GM08714 (cell line): ENCODE measurements around the gene DUSP9.
"Not testable (repeated sequence)": the region's sequence is repeated elsewhere in the genome, so short reads cannot be mapped to it uniquely, and the experiment has no call there.

Experiments
- H3K4me3 ChIP-seq: fragments of 200-500 bp; sonication (Bioruptor generic); 2 replicates; pipeline ENCODE4 v1.5.1; 2014; ENCODE audit warnings: mild to moderate bottlenecking, low read length, inconsistent platforms
- ZNF274 ChIP-seq: IDR thresholded peaks from 2 replicates; pipeline ENCODE4 v1.6.1; 2012; ENCODE audit warnings: mild to moderate bottlenecking, low read depth, low read length

DUSP9 gene

DNA sequence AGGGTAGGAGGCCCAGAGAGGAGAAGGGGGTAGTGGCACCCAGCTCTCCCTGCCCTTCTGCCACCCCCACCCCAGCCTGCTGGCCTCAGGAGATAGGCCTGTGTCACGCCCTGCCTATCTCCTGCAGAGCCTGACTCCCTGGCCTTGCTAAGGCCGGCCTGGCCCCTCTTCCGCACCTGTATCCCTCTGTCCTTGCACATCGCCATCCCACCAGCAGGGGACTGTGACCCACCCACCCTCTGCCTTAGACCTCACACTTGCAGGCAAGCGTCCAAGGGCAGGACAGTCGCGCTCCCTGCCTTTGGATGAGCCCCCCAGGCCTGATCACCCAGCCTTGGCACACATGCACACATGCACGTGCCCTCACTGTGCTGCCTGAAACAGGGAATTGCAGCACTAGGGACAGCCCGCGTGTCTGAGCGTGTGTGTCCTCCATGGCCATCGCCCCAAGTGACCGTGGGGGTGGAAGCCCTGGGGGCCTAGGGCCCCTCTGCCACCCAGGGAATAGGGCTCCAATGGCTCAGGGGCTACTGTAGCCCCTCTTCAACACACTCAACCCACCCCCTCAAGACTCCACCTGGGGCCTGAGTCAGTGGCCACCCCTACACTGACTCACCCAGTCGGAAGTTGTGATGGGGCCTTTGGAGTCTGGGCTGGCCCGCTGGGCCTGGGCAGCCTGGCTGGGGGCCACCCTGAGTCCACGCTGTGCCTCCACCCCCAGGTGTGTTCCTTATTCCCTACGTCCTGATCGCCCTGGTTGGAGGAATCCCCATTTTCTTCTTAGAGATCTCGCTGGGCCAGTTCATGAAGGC, 42.9 kb downstream of the DUSP9 start:
- TF ChIP-seq ZNF274: no peak
- H3K4me3 ChIP-seq: no peak overlapping the region

DNA sequence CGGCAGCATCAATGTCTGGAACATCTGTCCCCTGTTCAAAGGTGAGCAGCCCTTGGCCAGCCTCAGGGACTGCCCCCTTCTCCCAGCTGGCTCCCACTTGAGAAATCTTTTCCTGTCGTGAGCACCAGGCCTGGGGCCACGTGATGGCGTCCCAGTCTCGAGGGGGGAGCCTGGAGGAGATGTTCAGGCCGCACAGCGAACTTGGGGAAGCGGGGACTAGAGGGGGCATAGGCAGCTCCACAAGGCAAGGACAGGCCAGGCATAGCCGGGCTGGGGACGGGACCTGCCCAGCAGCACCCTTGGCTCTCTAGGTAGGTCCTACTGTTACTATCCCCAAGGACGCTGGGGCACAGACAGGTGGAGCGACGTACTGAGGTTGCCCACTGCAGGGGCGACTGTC, 43.5 kb downstream of the DUSP9 start:
- H3K4me3 ChIP-seq: no peak overlapping the region
- no peak for TF ChIP-seq ZNF274

DNA sequence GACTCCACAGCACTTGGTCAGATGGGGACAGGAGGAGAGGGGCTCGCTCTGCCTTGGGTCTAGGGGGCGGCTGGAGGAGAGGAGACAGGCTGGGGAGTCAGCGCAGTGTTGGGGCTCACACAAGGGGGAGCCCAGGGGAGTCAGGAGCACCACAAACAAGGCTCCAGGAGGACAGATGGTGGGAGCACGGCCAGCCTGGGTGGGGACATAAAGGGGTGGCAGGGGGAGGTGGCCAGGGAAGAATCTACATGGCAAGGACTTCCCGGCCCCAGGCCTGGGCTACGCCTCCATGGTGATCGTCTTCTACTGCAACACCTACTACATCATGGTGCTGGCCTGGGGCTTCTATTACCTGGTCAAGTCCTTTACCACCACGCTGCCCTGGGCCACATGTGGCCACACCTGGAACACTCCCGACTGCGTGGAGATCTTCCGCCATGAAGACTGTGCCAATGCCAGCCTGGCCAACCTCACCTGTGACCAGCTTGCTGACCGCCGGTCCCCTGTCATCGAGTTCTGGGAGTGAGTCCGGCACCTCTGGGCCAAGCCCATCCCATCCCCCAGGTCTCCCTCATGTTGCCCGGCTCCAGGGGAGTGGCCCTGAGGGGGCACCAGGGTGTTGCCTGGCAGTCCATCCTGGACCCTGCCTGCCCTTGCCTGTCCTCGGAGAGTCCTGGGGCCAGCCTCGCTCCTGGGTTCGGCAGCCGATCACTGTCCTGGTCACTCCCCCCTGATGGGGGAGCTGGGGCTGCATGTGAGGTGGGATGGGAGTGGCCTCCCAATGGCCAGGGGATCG, 44.2 kb downstream of the DUSP9 start:
- not testable (repeated sequence) for H3K4me3 ChIP-seq

DNA sequence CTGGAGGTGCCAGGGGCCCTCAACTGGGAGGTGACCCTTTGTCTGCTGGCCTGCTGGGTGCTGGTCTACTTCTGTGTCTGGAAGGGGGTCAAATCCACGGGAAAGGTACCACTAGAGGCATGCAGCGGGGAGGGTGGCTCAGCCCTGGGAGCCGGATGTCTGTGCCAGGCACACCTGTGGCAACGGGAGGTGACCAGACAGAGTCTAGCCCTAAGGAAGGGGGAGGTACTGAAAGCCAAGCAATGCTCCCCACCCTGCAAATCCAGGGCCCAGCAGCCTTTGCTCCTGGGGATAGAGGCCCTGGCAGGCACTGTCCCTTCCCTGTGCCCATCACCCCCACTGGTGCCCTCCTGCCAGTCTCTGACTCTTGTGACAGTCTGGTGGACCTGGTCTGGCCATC, 45.0 kb downstream of the DUSP9 start:
- H3K4me3 ChIP-seq: no peak overlapping the region
- TF ChIP-seq ZNF274: no peak

DNA sequence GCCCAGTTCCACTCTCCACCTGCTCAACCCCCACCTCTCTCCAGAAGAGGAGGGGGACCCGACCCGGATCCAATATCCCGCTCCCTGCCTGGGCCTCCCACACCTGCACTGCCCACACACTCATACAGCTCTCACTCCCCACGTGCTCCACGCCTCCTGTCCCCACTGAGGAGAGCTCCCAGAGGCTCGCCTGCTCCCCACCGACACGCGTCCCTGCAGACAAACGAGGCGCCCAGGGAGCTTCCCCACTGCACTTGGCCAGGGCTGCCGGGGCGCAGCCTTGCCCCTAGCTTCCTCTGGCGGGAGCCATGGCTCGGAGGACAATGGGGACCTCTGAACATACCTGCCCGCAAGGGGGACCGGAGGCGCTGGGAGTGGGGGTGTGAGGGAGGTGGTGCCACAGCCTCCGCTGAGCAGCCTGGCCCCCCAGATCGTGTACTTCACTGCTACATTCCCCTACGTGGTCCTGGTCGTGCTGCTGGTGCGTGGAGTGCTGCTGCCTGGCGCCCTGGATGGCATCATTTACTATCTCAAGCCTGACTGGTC, 45.7 kb downstream of the DUSP9 start:
- TF ChIP-seq ZNF274: no peak
- H3K4me3 ChIP-seq: no peak overlapping the region

DNA sequence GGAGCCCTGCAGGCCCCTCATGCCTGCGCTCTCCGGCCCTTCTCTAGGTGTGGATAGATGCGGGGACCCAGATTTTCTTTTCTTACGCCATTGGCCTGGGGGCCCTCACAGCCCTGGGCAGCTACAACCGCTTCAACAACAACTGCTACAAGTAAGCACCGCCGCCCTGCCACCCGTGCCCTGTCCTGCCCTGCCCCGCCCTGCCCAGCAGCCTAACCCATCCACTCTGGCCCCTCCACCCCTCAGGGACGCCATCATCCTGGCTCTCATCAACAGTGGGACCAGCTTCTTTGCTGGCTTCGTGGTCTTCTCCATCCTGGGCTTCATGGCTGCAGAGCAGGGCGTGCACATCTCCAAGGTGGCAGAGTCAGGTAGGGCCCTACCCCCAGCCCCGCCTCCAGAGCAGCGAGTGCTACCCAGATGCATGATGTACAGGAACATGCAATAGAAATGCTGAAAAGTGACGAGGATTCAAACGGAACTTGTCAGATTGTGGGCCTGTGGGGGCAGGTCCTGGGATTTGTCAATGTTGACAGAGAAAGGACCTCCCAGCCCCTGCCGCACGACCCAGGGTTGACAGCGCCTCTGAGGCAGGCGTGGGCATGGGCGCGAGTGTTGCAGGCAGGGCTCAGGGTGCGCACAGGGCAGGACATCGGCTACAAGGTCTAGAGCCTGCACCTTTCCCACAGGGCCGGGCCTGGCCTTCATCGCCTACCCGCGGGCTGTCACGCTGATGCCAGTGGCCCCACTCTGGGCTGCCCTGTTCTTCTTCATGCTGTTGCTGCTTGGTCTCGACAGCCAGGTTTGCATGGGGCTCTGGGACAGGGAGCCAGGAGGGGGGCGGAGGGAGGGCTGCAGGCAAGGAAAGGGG, 46.4 kb downstream of the DUSP9 start:
- no peak for TF ChIP-seq ZNF274
- no peak overlapping the region for H3K4me3 ChIP-seq

DNA sequence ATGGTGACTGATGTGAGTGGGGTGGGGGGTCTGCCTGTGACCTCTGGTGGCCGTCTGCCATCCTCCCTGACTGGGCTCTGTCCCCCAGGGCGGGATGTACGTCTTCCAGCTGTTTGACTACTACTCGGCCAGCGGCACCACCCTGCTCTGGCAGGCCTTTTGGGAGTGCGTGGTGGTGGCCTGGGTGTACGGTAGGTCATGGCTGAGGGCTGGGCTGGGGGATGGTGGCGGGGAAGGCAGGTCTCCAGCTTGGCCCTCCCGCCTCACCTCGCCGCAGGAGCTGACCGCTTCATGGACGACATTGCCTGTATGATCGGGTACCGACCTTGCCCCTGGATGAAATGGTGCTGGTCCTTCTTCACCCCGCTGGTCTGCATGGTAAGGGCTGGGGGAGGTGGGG, 47.3 kb downstream of the DUSP9 start:
- not testable (repeated sequence) for H3K4me3 ChIP-seq

DNA sequence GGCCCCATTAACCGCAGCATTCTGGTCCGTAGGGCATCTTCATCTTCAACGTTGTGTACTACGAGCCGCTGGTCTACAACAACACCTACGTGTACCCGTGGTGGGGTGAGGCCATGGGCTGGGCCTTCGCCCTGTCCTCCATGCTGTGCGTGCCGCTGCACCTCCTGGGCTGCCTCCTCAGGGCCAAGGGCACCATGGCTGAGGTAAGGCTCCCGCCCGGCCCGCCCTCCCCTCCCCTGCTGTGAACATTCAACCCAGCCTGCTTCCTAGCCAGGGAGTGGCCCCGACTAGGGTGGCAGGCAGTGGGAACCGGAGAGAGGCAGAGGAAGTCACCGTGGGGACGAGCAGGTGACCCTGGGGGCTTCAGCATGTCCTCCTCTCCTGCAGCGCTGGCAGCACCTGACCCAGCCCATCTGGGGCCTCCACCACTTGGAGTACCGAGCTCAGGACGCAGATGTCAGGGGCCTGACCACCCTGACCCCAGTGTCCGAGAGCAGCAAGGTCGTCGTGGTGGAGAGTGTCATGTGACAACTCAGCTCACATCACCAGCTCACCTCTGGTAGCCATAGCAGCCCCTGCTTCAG, 47.8 kb downstream of the DUSP9 start:
- no peak overlapping the region for H3K4me3 ChIP-seq
- TF ChIP-seq ZNF274: no peak

DNA sequence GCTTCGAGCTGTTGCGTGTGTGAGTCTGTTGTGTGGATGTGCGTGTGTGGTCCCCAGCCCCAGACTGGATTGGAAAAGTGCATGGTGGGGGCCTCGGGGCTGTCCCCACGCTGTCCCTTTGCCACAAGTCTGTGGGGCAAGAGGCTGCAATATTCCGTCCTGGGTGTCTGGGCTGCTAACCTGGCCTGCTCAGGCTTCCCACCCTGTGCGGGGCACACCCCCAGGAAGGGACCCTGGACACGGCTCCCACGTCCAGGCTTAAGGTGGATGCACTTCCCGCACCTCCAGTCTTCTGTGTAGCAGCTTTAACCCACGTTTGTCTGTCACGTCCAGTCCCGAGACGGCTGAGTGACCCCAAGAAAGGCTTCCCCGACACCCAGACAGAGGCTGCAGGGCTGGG, 49.1 kb downstream of the DUSP9 start:
- no peak for TF ChIP-seq ZNF274
- H3K4me3 ChIP-seq: no peak overlapping the region

DNA sequence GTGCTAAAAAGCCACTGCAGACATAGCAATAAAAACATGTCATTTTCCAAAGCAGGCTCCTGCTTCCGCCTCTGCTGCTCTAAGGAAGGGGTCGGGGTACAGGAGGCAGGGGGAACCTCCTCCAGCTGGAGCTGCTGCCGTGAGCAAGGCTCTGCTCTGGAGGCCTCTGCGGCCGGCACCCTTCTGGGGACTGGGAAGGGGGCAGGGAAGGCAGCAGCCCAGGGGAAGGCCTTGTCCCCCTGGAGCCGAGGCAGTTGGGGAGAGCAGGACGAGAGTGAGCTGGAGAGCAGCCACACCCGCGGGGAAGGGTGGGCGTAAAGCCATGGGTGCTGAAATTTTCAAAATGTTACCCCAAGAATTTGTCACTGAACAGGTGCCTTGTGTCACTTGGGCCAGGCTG, 49.5 kb downstream of the DUSP9 start:
- H3K4me3 ChIP-seq: not testable (repeated sequence)

DNA sequence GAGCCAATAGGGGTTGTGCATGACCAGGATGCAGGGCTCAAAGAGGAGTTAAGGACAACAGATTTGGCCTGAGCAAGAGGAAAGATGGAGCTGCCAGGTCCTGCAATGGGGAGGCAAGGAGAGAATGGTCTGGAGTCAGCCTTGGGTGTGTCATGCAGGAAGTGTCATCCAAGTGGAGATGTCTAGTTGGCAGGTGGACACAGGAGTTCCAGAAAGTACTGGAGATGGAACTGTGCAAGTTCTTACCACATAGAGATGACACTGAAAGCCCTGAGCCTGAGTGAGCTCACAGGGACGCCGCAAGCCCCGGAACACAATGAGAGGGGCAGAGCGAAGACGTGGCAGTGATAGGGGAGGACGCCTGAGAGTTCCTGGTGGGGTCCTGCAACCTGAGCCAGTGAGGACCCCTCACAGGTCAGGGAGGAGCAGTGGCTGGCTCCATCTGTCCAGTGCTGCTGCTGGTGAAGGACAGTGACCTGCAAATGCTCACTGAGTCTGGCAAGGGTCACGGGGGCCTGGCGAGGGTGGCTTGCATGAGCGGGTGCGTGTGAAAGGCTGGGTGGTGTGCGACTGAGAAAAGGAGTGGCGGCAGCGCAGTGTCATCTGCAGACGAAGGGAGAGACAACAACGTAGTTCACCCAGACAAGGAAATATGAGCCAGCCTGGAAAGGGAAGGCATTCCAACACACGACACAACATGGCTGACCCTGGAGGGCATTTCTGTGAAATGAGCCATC, 50.2 kb downstream of the DUSP9 start:
- H3K4me3 ChIP-seq: not testable (repeated sequence)

DNA sequence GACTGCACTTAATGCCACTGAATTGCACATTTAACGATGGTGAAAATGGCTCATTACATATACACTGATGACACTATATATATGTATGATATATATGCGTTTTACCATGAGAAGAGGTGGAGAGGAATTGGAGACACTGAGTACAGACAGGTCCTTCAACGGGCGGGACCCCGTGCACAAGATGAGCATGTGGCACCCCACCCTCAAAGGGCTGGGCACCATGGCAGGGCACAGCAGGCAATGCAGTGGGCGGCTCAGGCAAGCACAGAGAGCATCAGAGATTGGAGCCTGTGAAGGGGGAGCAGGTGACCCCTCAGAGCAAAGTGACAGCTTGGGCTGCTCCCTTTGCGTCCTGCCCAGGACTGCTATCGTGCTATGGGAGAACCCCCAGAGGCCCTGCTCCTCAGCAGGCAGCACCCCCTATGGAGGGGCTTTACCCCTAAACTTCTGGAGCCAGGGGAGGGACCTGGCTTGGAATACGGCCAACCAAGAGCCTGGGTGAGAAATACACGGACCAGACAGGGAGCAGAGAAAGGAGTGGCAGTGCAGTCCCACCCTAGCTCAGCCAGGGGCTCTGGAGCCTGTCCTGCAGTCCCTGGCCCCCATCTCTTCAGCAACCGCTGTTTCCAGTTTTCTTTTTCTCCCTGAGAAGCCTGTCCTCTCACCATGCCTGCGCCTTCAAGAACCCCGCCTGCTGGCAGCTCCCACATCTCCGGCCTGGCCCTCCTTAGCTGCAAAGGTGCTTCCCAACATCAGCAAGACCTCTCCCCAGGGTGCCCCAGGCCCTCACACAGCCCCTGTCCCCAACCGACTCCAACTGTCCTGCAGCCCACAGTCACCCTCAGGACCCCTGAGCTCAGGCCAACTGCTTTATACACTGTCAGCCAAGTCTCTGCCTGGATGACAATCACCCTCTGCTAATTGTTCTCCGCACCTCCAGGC, 51.2 kb downstream of the DUSP9 start:
- TF ChIP-seq ZNF274: no peak

DNA sequence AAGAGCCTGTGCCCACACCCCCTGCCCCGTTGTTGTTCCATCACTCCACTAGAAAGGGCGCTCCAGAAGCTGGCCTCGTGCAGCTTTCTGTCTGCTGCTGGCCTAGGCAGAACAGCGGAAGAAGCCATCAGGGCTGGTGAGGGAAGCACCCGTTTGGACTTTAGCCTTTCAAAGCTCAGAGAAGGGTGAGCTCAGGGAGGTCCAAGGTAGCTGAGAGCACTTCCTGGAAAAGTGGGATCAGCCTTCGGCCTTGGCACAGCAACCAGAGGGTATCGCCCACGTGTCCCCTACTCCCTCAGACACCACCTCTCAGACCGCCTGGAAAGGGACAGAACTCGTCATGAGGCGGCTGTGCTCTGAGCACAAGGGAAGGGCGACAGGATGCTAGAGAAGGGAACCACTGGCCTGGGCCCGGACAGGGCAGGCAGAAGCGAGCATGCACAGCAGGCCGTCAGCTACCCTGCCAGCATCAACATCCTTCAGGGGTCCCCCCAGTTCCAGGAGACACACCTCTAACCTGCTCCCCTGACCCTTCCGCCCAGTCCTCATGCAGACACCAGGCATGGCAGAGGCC, 52.3 kb downstream of the DUSP9 start:
- H3K4me3 ChIP-seq: not testable (repeated sequence)

More for the DNA sequence above, 51.2 kb downstream of the DUSP9 start:
- H3K4me3 ChIP-seq: no peak overlapping the region

DNA sequence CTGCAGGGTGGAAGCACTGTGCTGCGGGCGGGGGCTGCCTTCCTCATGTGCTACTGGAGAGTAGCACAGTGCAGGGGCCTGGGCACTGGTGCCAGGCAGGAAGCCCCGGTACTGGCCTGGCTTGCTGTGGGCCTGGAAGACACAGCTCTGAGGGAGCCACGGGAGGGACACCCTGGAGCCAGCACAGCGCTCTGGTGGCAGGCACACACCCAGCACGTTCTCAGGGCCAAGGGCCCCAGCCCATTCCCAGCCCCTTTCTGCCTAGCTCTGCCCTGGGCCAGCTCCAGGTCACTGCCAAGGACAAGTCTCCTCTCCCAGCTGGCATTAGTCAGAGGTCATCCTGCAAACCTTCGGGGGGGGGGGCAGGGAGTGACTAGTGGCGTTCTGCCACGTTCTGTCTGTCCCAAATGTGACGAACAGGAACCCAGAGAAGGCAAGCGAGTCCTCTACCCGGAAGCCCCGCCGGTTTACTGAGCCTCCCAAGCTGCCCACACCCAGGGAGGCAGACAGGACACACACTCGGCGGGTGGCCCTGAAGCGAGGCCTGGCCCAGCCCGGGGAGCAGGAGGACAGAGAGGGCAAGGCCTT, 52.9 kb downstream of the DUSP9 start:
- H3K4me3 ChIP-seq: not testable (repeated sequence)
